Osteoblast (primary cell): Measurements from ENCODE around the gene DENND1B. TPM values are rescaled to one million over a fixed set of nuclear protein-coding genes. Genes with fewer than 3 reads are reported as not detected.

ENCODE experiments used
- DNase-seq: peaks from one replicate; pipeline ENCODE4 v3.0.0; 2011; ENCODE audit warnings: low spot score, mixed read lengths; ENCODE audit not compliant: insufficient read length; ENCODE audit errors: missing footprints
- H2AFZ ChIP-seq: 2 replicates; pipeline ENCODE4 v1.6.0; 2011; ENCODE audit warnings: mild to moderate bottlenecking, low read length
- H3K27ac ChIP-seq: 2 replicates; pipeline ENCODE4 v1.5.1; 2011; ENCODE audit warnings: mild to moderate bottlenecking, low read depth, low read length, moderate library complexity
- H3K27me3 ChIP-seq: 2 replicates; pipeline ENCODE4 v1.6.0; 2012; ENCODE audit warnings: mild to moderate bottlenecking, control low read depth, inconsistent platforms, low read length, moderate library complexity; ENCODE audit not compliant: insufficient read depth
- H3K36me3 ChIP-seq: 2 replicates; pipeline ENCODE4 v1.5.1; 2011; ENCODE audit warnings: mild to moderate bottlenecking, low read length, control low read depth, moderate library complexity; ENCODE audit not compliant: insufficient read depth
- H3K4me1 ChIP-seq: 2 replicates; pipeline ENCODE4 v1.5.1; 2011; ENCODE audit warnings: mild to moderate bottlenecking, low read length, control low read depth, moderate library complexity; ENCODE audit not compliant: insufficient read depth
- H3K4me2 ChIP-seq: 2 replicates; pipeline ENCODE4 v1.6.0; 2011; ENCODE audit warnings: mild to moderate bottlenecking, low read length; ENCODE audit not compliant: insufficient read depth
- H3K4me3 ChIP-seq: fragments of 200-600 bp; sonication (generic); 3 replicates; pipeline ENCODE4 v1.5.1; 2012; ENCODE audit warnings: mild to moderate bottlenecking, low read length, inconsistent platforms; ENCODE audit not compliant: insufficient read depth
- H3K79me2 ChIP-seq: 2 replicates; pipeline ENCODE4 v1.6.0; 2012; ENCODE audit warnings: mild to moderate bottlenecking, low read length, control low read depth, inconsistent platforms; ENCODE audit not compliant: insufficient read depth
- H3K9me3 ChIP-seq: 2 replicates; pipeline ENCODE4 v1.5.1; 2011; ENCODE audit warnings: low read depth, low read length, control low read depth
- H4K20me1 ChIP-seq: 2 replicates; pipeline ENCODE4 v1.6.0; 2012; ENCODE audit warnings: mild to moderate bottlenecking, low read length, control low read depth; ENCODE audit not compliant: insufficient read depth
- total RNA-seq: library from RNA; depleted of rRNA; stranded (reverse); fragments of >200 nt; gene quantifications from 2 replicates; pipeline ENCODE4 v1.2.3, GENCODE V29; 2012
- TF ChIP-seq, protein P1 (sequence below): IDR thresholded peaks from 2 replicates; pipeline ENCODE4 v1.5.1; 2011; ENCODE audit warnings: mild to moderate bottlenecking, low read depth, low read length, moderate library complexity; ENCODE audit errors: extremely low read depth

DENND1B gene
- total RNA-seq, 1 donor = 22.4 TPM

- H3K27me3 ChIP-seq = no peaks in the 10 kb centered on the region
- no peaks in the 10 kb centered on the region for H3K79me2 ChIP-seq
- no peak for DNase-seq
- H3K36me3 ChIP-seq = no peaks in the 10 kb centered on the region
- H3K4me1 ChIP-seq = no peaks in the 10 kb centered on the region
- H3K9me3 ChIP-seq = no peaks in the 10 kb centered on the region
- no peak overlapping the region for H3K4me2 ChIP-seq
- no peak overlapping the region for H3K4me3 ChIP-seq
- H3K27ac ChIP-seq = no peak overlapping the region
- H4K20me1 ChIP-seq = no peaks in the 10 kb centered on the region
- H2AFZ ChIP-seq = no peak overlapping the region
- TF ChIP-seq, protein P1, sequence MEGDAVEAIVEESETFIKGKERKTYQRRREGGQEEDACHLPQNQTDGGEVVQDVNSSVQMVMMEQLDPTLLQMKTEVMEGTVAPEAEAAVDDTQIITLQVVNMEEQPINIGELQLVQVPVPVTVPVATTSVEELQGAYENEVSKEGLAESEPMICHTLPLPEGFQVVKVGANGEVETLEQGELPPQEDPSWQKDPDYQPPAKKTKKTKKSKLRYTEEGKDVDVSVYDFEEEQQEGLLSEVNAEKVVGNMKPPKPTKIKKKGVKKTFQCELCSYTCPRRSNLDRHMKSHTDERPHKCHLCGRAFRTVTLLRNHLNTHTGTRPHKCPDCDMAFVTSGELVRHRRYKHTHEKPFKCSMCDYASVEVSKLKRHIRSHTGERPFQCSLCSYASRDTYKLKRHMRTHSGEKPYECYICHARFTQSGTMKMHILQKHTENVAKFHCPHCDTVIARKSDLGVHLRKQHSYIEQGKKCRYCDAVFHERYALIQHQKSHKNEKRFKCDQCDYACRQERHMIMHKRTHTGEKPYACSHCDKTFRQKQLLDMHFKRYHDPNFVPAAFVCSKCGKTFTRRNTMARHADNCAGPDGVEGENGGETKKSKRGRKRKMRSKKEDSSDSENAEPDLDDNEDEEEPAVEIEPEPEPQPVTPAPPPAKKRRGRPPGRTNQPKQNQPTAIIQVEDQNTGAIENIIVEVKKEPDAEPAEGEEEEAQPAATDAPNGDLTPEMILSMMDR = no peak
Observed at GRCh38 chr1:197472141-197472540, 303.1 kb downstream of the DENND1B start.

DNA sequence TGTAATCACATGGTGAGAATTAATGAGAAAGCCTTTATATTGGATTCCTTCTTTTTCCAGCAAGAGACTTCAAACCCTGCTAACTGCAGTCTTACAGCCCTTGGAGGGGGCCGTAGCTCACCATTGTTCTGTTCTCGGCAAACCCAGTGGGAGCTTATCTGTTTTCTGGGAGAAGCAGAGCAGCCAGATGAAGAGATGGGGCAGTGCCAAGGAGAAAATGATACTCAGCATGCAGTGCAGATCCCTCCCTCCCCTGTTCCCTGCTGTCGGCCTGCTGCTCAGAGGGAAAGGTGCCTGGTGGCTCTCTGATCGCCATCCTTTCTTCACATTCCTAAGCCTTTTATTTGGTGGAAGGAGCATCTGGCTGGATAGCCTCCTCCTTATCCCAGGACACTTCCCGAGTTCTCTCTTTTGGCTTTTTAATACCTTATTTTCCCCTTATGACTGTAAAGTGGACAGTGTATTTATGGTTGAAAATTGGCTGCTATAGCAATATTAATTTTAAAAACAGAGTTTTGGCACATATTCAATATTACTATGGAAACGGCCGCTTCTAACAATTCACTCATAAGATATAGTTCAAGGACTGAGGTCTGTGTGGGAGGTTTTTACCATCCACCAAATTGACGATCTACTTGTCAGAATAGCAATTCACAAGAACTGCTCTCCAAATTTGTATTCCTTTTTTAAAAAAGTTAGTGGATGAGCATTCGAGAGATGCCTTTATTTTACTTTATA lies 303.9 kb downstream of the DENND1B start:
- Histone ChIP-seq H3K36me3 (no peaks in the 10 kb centered on the region), H3K9me3 (no peaks in the 10 kb centered on the region), H3K79me2 (no peaks in the 10 kb centered on the region), H3K4me2 (no peak overlapping the region), H3K27ac (no peak overlapping the region), H3K4me3 (no peak overlapping the region), H2AFZ (no peak overlapping the region), H3K4me1 (no peaks in the 10 kb centered on the region), H4K20me1 (no peaks in the 10 kb centered on the region), H3K27me3 (no peaks in the 10 kb centered on the region)
- TF ChIP-seq, protein P1 = no peak
- no peak for DNase-seq

DNA sequence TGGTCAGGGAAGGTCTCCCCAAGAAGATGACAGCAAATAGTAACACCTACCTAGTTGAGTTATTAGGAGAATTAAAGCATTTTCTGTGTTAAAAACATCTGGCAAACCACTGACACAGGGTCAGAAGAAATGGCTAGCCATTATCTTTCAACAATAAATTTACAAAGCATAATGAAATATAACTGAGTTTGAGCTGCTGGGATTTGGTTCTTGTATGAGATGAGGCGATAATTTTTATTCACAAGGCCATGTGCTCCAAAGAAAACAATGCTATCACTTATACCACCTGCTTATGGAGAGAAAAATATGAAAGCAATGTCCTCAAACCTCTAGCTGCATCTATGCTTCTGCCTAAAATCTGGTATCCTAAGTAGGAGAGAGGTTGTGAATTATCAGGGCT lies 304.9 kb downstream of the DENND1B start:
- Histone ChIP-seq H3K27ac (no peak overlapping the region), H3K27me3 (no peaks in the 10 kb centered on the region), H3K79me2 (no peaks in the 10 kb centered on the region), H3K4me2 (no peak overlapping the region), H3K4me3 (no peak overlapping the region), H3K4me1 (no peaks in the 10 kb centered on the region), H3K36me3 (no peaks in the 10 kb centered on the region), H3K9me3 (no peaks in the 10 kb centered on the region), H2AFZ (no peak overlapping the region), H4K20me1 (no peaks in the 10 kb centered on the region)
- TF ChIP-seq, protein P1 = no peak
- no peak for DNase-seq

GRCh38 chr1:197469620-197470210 lies 305.6 kb downstream of the DENND1B start:
- Histone ChIP-seq H3K4me3 (no peak overlapping the region), H3K4me1 (no peaks in the 10 kb centered on the region), H3K4me2 (no peak overlapping the region), H3K27me3 (no peaks in the 10 kb centered on the region), H3K79me2 (no peaks in the 10 kb centered on the region), H4K20me1 (no peaks in the 10 kb centered on the region), H3K9me3 (no peaks in the 10 kb centered on the region), H3K27ac (no peak overlapping the region), H2AFZ (no peak overlapping the region), H3K36me3 (no peaks in the 10 kb centered on the region)
- no peak for DNase-seq
- TF ChIP-seq, protein P1 = no peak
